ENCODE measurements around the gene GALNT6.

DNA sequence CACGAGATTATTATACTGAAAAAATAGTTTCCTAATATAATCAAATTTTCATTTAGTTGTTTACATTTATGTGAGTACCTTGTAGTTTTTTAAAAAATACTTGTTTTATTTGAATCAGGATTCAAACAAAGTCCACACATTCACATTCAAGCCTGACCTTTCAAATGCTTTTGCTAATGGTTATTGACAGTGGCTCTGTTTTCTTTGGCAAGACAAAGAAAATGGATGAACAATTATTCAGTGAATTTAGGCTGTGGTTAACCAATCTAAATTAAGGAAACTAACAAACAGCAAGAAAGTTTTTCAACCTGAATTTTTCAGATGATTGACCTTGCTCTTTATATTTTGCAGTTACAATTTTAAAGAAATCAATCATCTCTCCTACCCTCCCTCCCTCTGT, 43.1 kb upstream of the GALNT6 start:
- TF ChIP-seq, protein P1, sequence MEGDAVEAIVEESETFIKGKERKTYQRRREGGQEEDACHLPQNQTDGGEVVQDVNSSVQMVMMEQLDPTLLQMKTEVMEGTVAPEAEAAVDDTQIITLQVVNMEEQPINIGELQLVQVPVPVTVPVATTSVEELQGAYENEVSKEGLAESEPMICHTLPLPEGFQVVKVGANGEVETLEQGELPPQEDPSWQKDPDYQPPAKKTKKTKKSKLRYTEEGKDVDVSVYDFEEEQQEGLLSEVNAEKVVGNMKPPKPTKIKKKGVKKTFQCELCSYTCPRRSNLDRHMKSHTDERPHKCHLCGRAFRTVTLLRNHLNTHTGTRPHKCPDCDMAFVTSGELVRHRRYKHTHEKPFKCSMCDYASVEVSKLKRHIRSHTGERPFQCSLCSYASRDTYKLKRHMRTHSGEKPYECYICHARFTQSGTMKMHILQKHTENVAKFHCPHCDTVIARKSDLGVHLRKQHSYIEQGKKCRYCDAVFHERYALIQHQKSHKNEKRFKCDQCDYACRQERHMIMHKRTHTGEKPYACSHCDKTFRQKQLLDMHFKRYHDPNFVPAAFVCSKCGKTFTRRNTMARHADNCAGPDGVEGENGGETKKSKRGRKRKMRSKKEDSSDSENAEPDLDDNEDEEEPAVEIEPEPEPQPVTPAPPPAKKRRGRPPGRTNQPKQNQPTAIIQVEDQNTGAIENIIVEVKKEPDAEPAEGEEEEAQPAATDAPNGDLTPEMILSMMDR (IDR thresholded peaks at IDR 0.05): no peak
- TF ChIP-seq POLR2A (IDR thresholded peaks at IDR 0.05): no peak

Data from thyroid gland (tissue), 4 donors.